Pancreas (tissue), 10 donors: ENCODE results near the gene EFHD2. TPM values are rescaled to one million over a fixed set of nuclear protein-coding genes. Genes with fewer than 3 reads are reported as not detected.
"Not testable (repeated sequence)": the region's sequence is repeated elsewhere in the genome, so short reads cannot be mapped to it uniquely, and the experiment has no call there.

Experiments used
- ATAC-seq, 4 donors: fragments of 200-7000 bp; cut with Tn5 transposase; one replicate each; pipeline versions ENCODE4 v1.8.0 to v1.9.1; 2020; ENCODE audit warnings: mild to moderate bottlenecking in 4 of 4, moderate library complexity in 4 of 4
- DNase-seq, 6 donors: peaks; one replicate each; pipeline ENCODE4 v3.0.0-alpha.2; 2020
- FAIRE-seq: peaks from 2 replicates; lab custom pipeline; 2012; peaks lifted over from hg19 to GRCh38; lab: Jason Lieb, UNC
- H3K27ac ChIP-seq, 4 donors: fragments of 200-600 bp; sonication (generic); 1 replicate in 3 of 4; 2 replicates in 1 of 4; pipeline versions ENCODE4 v1.5.0 to v1.8.0; 2020
- H3K27me3 ChIP-seq, 4 donors: fragments of 200-600 bp; one replicate each; pipeline ENCODE4 v1.8.0; 2021
- H3K36me3 ChIP-seq, 3 donors: fragments of 200-600 bp; sonication (generic) in 1 of 3; one replicate each; pipeline versions ENCODE4 v1.5.0 to v1.8.0; 2020 to 2021
- H3K4me1 ChIP-seq, 3 donors: fragments of 200-600 bp; one replicate each; pipeline ENCODE4 v1.8.0; 2021
- H3K4me3 ChIP-seq, 4 donors: fragments of 200-600 bp; sonication (generic) in 2 of 4; one replicate each; pipeline versions ENCODE4 v1.5.0 to v1.8.0; 2020 to 2021
- H3K9me3 ChIP-seq, 4 donors: fragments of 200-600 bp; one replicate each; pipeline ENCODE4 v1.8.0; 2021
- WGBS, 2 donors: extraction: QIAGEN DNeasy Blood & Tissue Kit; methylation state at CpG; one replicate each; pipeline ENCODE4 v1.1.7; 2013; 5-methylcytosine and 5-hydroxymethylcytosine counted together
- intact Hi-C, 3 donors: fragments of 100-400 bp; cut with DNase I; formaldehyde crosslinking; loops; one replicate each; pipeline versions ENCODE4 v1.11.1 to v1.14.2; 2022
- polyA plus RNA-seq, 2 donors: library from polyadenylated mRNA; stranded (reverse); fragments of 200-250 nt; gene quantifications; one replicate each; pipeline ENCODE4 v1.2.3, GENCODE V29; 2013
- total RNA-seq, 6 donors: library from RNA; stranded (reverse); fragmentation: NEBNext Ultra II Directional in 4 of 6; extraction: Animal tissue kit (Norgen Biotek cat#: 25700) in 4 of 6; gene quantifications; one replicate each; pipeline versions ENCODE4 v1.2.1 to v1.2.4, GENCODE V29; 2021 to 2023
- TF ChIP-seq, protein P1 (sequence below), 4 donors: fragments of 200-600 bp; sonication (generic) in 3 of 4; IDR thresholded peaks; one replicate each; pipeline versions ENCODE4 v1.5.0 to v1.8.0; 2021; ENCODE audit warnings: antibody characterized with exemption in 4 of 4
- donor health status: healthy with polysubstance abuse.
- donor health status: DM: no; HTN: no; CAD: no; lungs with moderate emphysema.
- donor health status: DM: no; HTN: no; CAD: no.
- donor health status: control.
- donor health status: control.
- donor health status: Bipolar disorder and iron deficiency.
- donor health status: DM: yes; HTN: yes; CAD: no.
- donor health status: DM: no; HTN: no; CAD: no.
- donor health status: DM: no; HTN: no; CAD: no.
- donor health status: DM: yes; HTN: yes; CAD: no.

EFHD2 gene
- total and polyA plus RNA-seq, 8 donors, result 30.5 to 47.4 (median 38.8) TPM

- Histone ChIP-seq H3K9me3 (no peaks in the 10 kb centered on the region), H3K4me1 (no peaks in the 10 kb centered on the region), H3K36me3 (no peaks in the 10 kb centered on the region), H3K27me3 (no peaks in the 10 kb centered on the region), H3K4me3 (no peak overlapping the region), H3K27ac (no peak overlapping the region)
- 72 to 78% methylated on average over 17 of the region's 17 CpGs for WGBS, 2 donors
- no peak for FAIRE-seq
- ATAC-seq, result no peak
- no peak for DNase-seq
- intact Hi-C loops, result no loop called here
- TF ChIP-seq, protein P1, sequence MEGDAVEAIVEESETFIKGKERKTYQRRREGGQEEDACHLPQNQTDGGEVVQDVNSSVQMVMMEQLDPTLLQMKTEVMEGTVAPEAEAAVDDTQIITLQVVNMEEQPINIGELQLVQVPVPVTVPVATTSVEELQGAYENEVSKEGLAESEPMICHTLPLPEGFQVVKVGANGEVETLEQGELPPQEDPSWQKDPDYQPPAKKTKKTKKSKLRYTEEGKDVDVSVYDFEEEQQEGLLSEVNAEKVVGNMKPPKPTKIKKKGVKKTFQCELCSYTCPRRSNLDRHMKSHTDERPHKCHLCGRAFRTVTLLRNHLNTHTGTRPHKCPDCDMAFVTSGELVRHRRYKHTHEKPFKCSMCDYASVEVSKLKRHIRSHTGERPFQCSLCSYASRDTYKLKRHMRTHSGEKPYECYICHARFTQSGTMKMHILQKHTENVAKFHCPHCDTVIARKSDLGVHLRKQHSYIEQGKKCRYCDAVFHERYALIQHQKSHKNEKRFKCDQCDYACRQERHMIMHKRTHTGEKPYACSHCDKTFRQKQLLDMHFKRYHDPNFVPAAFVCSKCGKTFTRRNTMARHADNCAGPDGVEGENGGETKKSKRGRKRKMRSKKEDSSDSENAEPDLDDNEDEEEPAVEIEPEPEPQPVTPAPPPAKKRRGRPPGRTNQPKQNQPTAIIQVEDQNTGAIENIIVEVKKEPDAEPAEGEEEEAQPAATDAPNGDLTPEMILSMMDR (IDR thresholded peaks at IDR 0.05), result no peak
These were observed 23.4 kb upstream of the EFHD2 start for GRCh38 chr1:15386164-15386749.

DNA sequence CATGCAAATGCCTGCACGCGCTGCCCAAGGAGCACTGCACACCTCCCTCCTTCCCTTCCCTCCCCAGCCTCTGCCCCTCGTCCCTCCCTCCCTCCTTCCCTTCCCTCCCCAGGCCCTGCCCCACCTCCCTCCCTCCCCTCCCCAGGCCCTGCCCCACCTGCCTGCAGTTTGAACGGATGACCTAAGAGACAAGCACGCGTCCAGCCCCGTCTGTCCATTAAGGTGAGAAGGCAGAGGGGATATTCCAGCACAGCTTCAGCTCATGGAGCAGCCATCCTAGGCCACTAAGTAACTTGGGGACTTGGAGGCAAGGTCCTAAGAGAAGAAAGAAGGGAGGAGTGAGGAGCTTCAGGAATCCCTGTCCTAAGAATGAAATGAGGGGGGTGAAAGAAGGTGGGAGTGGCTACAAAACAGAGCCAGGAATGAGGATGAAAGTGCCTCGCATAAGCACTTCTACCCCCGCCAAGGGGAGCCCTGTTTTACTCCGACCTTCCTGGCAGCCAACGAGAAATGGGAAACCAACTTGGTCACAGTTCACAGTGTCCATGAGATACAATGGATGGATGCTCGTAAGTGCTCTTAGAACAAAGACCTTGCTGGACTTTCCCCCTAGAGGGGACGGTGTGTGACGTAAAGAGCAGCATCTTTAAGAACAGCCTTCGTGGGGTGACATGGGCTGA lies 21.3 kb upstream of the EFHD2 start:
- FAIRE-seq (no peak), ATAC-seq (no peak), DNase-seq (no peak)
- no peak overlapping the region for H3K27ac ChIP-seq
- H3K36me3 ChIP-seq, result no peaks in the 10 kb centered on the region
- H3K4me1 ChIP-seq, result no peaks in the 10 kb centered on the region
- H3K9me3 ChIP-seq, result no peaks in the 10 kb centered on the region
- no peaks in the 10 kb centered on the region for H3K27me3 ChIP-seq
- intact Hi-C loops, result no loop called here
- no peak overlapping the region for H3K4me3 ChIP-seq
- TF ChIP-seq, protein P1 (IDR thresholded peaks at IDR 0.05), result no peak
- WGBS, 2 donors, result 85 to 89% methylated on average over 15 of the region's 15 CpGs

- ATAC-seq, H3K4me1 ChIP-seq, DNase-seq, H3K36me3 ChIP-seq, H3K9me3 ChIP-seq, H3K4me3 ChIP-seq, FAIRE-seq, H3K27me3 ChIP-seq, H3K27ac ChIP-seq, intact Hi-C loops: not testable (repeated sequence)
- 93 to 96% methylated on average over 8 of the region's 8 CpGs for WGBS, 2 donors
These were observed 19.9 kb upstream of the EFHD2 start for GRCh38 chr1:15389828-15390227.

DNA sequence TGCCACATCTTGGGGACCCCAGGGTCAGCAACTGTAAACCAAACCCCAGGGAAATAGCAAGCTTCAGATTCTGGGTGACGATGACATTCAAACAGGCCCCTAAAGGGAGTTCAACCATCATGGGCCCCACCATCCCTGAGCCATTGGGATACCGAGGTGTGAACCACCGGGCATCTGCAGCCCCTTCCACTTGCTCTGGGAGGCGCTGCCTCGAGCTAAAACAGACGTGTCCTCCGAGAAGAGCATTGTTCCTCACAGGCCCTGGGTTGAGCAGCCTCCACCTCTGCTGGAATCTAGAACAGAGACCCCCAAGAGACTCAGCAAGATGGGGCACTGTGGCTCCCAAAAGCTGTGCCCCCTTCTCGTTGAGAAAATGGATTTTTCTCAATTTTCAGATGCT lies 19.0 kb upstream of the EFHD2 start:
- no peaks in the 10 kb centered on the region for H3K36me3 ChIP-seq
- no peak for FAIRE-seq
- DNase-seq, result no peak
- ATAC-seq, result no peak
- intact Hi-C loops, result no loop called here
- WGBS, 2 donors, result 88 to 91% methylated on average over 8 of the region's 8 CpGs
- H3K9me3 ChIP-seq, result no peaks in the 10 kb centered on the region
- no peak overlapping the region for H3K27ac ChIP-seq
- TF ChIP-seq, protein P1 (IDR thresholded peaks at IDR 0.05), result no peak
- no peaks in the 10 kb centered on the region for H3K4me1 ChIP-seq
- H3K4me3 ChIP-seq, result no peak overlapping the region
- no peaks in the 10 kb centered on the region for H3K27me3 ChIP-seq

GRCh38 chr1:15391366-15391765 lies 18.3 kb upstream of the EFHD2 start:
- no peak for ATAC-seq
- 48 to 68% methylated on average over 4 of the region's 4 CpGs for WGBS, 2 donors

More at GRCh38 chr1:15391366-15391765, 18.3 kb upstream of the EFHD2 start:
- Histone ChIP-seq H3K9me3 (no peaks in the 10 kb centered on the region), H3K4me1 (no peaks in the 10 kb centered on the region), H3K36me3 (no peaks in the 10 kb centered on the region), H3K4me3 (no peak overlapping the region), H3K27me3 (no peaks in the 10 kb centered on the region), H3K27ac (no peak overlapping the region)
- TF ChIP-seq, protein P1 (IDR thresholded peaks at IDR 0.05), result no peak
- FAIRE-seq, result no peak
- intact Hi-C loops, result no loop called here
- DNase-seq, result no peak
